ENCODE results near the gene GRIN2A. TPM values are rescaled to one million over a fixed set of nuclear protein-coding genes. Genes with fewer than 3 reads are reported as not detected.

GRIN2A gene
- total and polyA plus RNA-seq, 2 of the 13 experiments (the other 11 are each of a cell fraction or from before 2014, with no cell fraction given), result not detected

DNA sequence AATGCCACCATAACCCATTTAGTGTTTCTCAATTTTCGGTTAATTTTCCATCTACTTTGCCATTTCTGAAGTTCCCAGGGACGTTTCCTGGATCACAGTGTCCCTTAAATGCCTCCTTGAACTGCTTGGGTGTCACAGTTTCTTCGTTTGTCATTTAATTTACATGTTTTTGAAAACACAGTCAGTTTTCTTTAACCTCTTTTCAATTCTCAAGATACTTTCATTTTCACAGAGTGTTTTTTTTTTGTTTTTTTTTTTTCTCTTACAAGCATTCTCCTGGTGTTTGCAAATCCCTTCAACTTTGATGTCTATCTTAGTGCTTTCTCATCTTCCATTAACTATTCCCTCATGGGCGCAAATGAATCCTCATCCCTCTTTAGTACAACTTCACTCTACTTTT, 283.7 kb downstream of the GRIN2A start (continued):
- TF ChIP-seq, protein P1, sequence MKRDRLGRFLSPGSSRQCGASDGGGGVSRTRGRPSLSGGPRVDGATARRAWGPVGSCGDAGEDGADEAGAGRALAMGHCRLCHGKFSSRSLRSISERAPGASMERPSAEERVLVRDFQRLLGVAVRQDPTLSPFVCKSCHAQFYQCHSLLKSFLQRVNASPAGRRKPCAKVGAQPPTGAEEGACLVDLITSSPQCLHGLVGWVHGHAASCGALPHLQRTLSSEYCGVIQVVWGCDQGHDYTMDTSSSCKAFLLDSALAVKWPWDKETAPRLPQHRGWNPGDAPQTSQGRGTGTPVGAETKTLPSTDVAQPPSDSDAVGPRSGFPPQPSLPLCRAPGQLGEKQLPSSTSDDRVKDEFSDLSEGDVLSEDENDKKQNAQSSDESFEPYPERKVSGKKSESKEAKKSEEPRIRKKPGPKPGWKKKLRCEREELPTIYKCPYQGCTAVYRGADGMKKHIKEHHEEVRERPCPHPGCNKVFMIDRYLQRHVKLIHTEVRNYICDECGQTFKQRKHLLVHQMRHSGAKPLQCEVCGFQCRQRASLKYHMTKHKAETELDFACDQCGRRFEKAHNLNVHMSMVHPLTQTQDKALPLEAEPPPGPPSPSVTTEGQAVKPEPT (CRISPR knock-in tag; IDR thresholded peaks at IDR 0.05; ENCODE audit: low read depth), result no peak
- no peak for TF ChIP-seq CREB1 (IDR thresholded peaks at IDR 0.05)
- TF ChIP-seq CREB1 (CRISPR knock-in tag; IDR thresholded peaks at IDR 0.05), result no peak
- TF ChIP-seq ATF4 (CRISPR knock-in tag; IDR thresholded peaks at IDR 0.05), result no peak
- no peak for TF ChIP-seq GZF1 (CRISPR knock-in tag; IDR thresholded peaks at IDR 0.05)
- no peak for TF ChIP-seq FOXJ3 (CRISPR knock-in tag; IDR thresholded peaks at IDR 0.05; ENCODE audit: borderline replicate concordance)
- TF ChIP-seq KLF16 (CRISPR knock-in tag; IDR thresholded peaks at IDR 0.05), result no peak
- TF ChIP-seq, protein P2, sequence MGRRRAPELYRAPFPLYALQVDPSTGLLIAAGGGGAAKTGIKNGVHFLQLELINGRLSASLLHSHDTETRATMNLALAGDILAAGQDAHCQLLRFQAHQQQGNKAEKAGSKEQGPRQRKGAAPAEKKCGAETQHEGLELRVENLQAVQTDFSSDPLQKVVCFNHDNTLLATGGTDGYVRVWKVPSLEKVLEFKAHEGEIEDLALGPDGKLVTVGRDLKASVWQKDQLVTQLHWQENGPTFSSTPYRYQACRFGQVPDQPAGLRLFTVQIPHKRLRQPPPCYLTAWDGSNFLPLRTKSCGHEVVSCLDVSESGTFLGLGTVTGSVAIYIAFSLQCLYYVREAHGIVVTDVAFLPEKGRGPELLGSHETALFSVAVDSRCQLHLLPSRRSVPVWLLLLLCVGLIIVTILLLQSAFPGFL (CRISPR knock-in tag; IDR thresholded peaks at IDR 0.05), result no peak
- TF ChIP-seq, protein P3, sequence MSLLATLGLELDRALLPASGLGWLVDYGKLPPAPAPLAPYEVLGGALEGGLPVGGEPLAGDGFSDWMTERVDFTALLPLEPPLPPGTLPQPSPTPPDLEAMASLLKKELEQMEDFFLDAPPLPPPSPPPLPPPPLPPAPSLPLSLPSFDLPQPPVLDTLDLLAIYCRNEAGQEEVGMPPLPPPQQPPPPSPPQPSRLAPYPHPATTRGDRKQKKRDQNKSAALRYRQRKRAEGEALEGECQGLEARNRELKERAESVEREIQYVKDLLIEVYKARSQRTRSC (CRISPR knock-in tag; IDR thresholded peaks at IDR 0.05; ENCODE audit: low read depth), result no peak

All from HepG2 (cell line).